Bone marrow (tissue), 2 donors: ENCODE results near the gene SEMG2.

Source experiments
- DNase-seq, 2 donors: peaks; one replicate each; lab custom pipeline; 2025; lab: John Stamatoyannopoulos, UW

The SEMG2 gene

GRCh38 chr20:45221076-45221475 is at the start of gene SEMG2:
Gene SEMG2, plus strand, starts transcription at chr20:45221373. Its CDS starts 17 bp downstream, at chr20:45221390.
- no peak for DNase-seq

- no peak for DNase-seq
Observed at GRCh38 chr20:45173522-45173921, 47.7 kb upstream of the SEMG2 start.

GRCh38 chr20:45174434-45175364 is 46.5 kb upstream of the SEMG2 start, which contains the start of gene PI3:
Gene PI3, plus strand, starts transcription at chr20:45174902. Its CDS starts 21 bp downstream, at chr20:45174923.
- DNase-seq = no peak

GRCh38 chr20:45176526-45177267 is 44.5 kb upstream of the SEMG2 start:
- DNase-seq = no peak

- no peak for DNase-seq
Observed at GRCh38 chr20:45179166-45179565, 42.0 kb upstream of the SEMG2 start.

- no peak for DNase-seq
Observed at GRCh38 chr20:45181639-45182038, 39.5 kb upstream of the SEMG2 start.

GRCh38 chr20:45183084-45183483 is 38.1 kb upstream of the SEMG2 start:
- DNase-seq = no peak

GRCh38 chr20:45187693-45188092 is 33.5 kb upstream of the SEMG2 start:
- no peak for DNase-seq

GRCh38 chr20:45189067-45189609 is 32.0 kb upstream of the SEMG2 start:
- no peak for DNase-seq

- DNase-seq = no peak
Observed at GRCh38 chr20:45189861-45190260, 31.3 kb upstream of the SEMG2 start.

GRCh38 chr20:45191926-45192325 is 29.2 kb upstream of the SEMG2 start:
- DNase-seq = no peak

- DNase-seq = no peak
Observed at GRCh38 chr20:45193331-45193730, 27.8 kb upstream of the SEMG2 start.

GRCh38 chr20:45206725-45207124 is 14.4 kb upstream of the SEMG2 start, which contains the start of gene SEMG1:
Gene SEMG1, plus strand, starts transcription at chr20:45207033. Its CDS starts 21 bp downstream, at chr20:45207054.
- DNase-seq = no peak

GRCh38 chr20:45209924-45210323 is 11.2 kb upstream of the SEMG2 start:
- no peak for DNase-seq

GRCh38 chr20:45211569-45212474 is 9.4 kb upstream of the SEMG2 start:
- DNase-seq = no peak

- DNase-seq = no peak
Observed at GRCh38 chr20:45212836-45213235, 8.3 kb upstream of the SEMG2 start.

GRCh38 chr20:45218124-45218523 is 3.0 kb upstream of the SEMG2 start:
- no peak for DNase-seq

GRCh38 chr20:45218636-45219035 is 2.5 kb upstream of the SEMG2 start:
- no peak for DNase-seq

- no peak for DNase-seq
Observed at GRCh38 chr20:45223136-45223535, 2.0 kb downstream of the SEMG2 start.

GRCh38 chr20:45226287-45226686 is 5.1 kb downstream of the SEMG2 start:
- DNase-seq = no peak

- no peak for DNase-seq
Observed at GRCh38 chr20:45229264-45230056, 8.3 kb downstream of the SEMG2 start.
